Chondrocyte (in vitro differentiated cells): ENCODE data around the gene RAVER1. TPM values are rescaled to one million over a fixed set of nuclear protein-coding genes. Genes with fewer than 3 reads are reported as not detected.

ENCODE experiments used
- DNase-seq: peaks from one replicate; pipeline ENCODE4 v3.0.0; 2021; ENCODE audit warnings: mixed read lengths, low spot score
- H3K27ac Mint-ChIP-seq: one replicate; pipeline ENCODE4 v1.8.0; 2021; ENCODE audit warnings: mild to moderate bottlenecking, moderate library complexity, mixed read lengths; ENCODE audit not compliant: unreplicated experiment
- H3K27me3 Mint-ChIP-seq: 2 replicates; pipeline ENCODE4 v1.8.0; 2021; ENCODE audit warnings: low read depth, mixed read lengths
- H3K36me3 Mint-ChIP-seq: 2 replicates; pipeline ENCODE4 v1.8.0; 2021; ENCODE audit warnings: low read depth, mixed read lengths
- H3K4me1 Mint-ChIP-seq: 2 replicates; pipeline ENCODE4 v1.8.0; 2021; ENCODE audit warnings: low read depth, mild to moderate bottlenecking, mixed read lengths
- H3K4me3 Mint-ChIP-seq: one replicate; pipeline ENCODE4 v1.8.0; 2021; ENCODE audit warnings: mild to moderate bottlenecking, moderate library complexity, mixed read lengths; ENCODE audit not compliant: unreplicated experiment
- H3K9me3 Mint-ChIP-seq: 2 replicates; pipeline ENCODE4 v1.8.0; 2021; ENCODE audit warnings: low read depth, mixed read lengths
- CTCF ChIP-seq: fragments of 200-600 bp; sonication (generic); IDR thresholded peaks from 2 replicates; pipeline ENCODE4 v1.5.0; 2021; ENCODE audit warnings: antibody characterized with exemption, mild to moderate bottlenecking, moderate library complexity
- total RNA-seq: library from RNA; stranded (reverse); gene quantifications from 3 replicates; pipeline ENCODE4 v1.2.1, GENCODE V29; 2021

Gene RAVER1
- total RNA-seq, 1 donor from 2014 or later: 32.3 TPM

- DNase-seq: no peak
- Mint-ChIP-seq H3K27me3 (no peaks in the 10 kb centered on the region), H3K36me3 (peaks cover 31% of the 10 kb centered on the region), H3K27ac (no peak overlapping the region), H3K4me1 (no peaks in the 10 kb centered on the region), H3K9me3 (no peaks in the 10 kb centered on the region), H3K4me3 (no peak overlapping the region)
- TF ChIP-seq CTCF: no peak
Measured at GRCh38 chr19:10363789-10364281, 30.5 kb upstream of the RAVER1 start.

- TF ChIP-seq CTCF: no peak
- H3K27ac Mint-ChIP-seq: no peak overlapping the region
- H3K4me1 Mint-ChIP-seq: no peaks in the 10 kb centered on the region
- H3K4me3 Mint-ChIP-seq: no peak overlapping the region
- no peaks in the 10 kb centered on the region for H3K27me3 Mint-ChIP-seq
- H3K9me3 Mint-ChIP-seq: no peaks in the 10 kb centered on the region
- H3K36me3 Mint-ChIP-seq: peaks cover 24% of the 10 kb centered on the region
- no peak for DNase-seq
Measured at GRCh38 chr19:10362259-10362658, 28.9 kb upstream of the RAVER1 start.

GRCh38 chr19:10361569-10362011 is 28.3 kb upstream of the RAVER1 start:
- peaks cover 21% of the 10 kb centered on the region for H3K36me3 Mint-ChIP-seq
- no peak for TF ChIP-seq CTCF
- peak; percentile 84 for DNase-seq
- H3K27ac Mint-ChIP-seq: no peak overlapping the region
- H3K4me3 Mint-ChIP-seq: no peak overlapping the region
- no peaks in the 10 kb centered on the region for H3K4me1 Mint-ChIP-seq
- H3K27me3 Mint-ChIP-seq: no peaks in the 10 kb centered on the region
- no peaks in the 10 kb centered on the region for H3K9me3 Mint-ChIP-seq

GRCh38 chr19:10356431-10356830 is 23.1 kb upstream of the RAVER1 start:
- H3K4me3 Mint-ChIP-seq: no peak overlapping the region
- TF ChIP-seq CTCF: no peak
- no peaks in the 10 kb centered on the region for H3K9me3 Mint-ChIP-seq
- no peak overlapping the region for H3K27ac Mint-ChIP-seq
- DNase-seq: peak; percentile 91
- peaks cover 26% of the 10 kb centered on the region for H3K36me3 Mint-ChIP-seq
- H3K4me1 Mint-ChIP-seq: no peaks in the 10 kb centered on the region
- no peaks in the 10 kb centered on the region for H3K27me3 Mint-ChIP-seq

- Mint-ChIP-seq H3K4me1 (no peaks in the 10 kb centered on the region), H3K9me3 (no peaks in the 10 kb centered on the region), H3K27ac (no peak overlapping the region), H3K27me3 (no peaks in the 10 kb centered on the region), H3K36me3 (peaks cover 22% of the 10 kb centered on the region), H3K4me3 (no peak overlapping the region)
- DNase-seq: no peak
- TF ChIP-seq CTCF: no peak
Measured at GRCh38 chr19:10353793-10354391, 20.6 kb upstream of the RAVER1 start.
